NCI-H345 treated with DMSO at 0.1 percent for 48 hours (cell line): ENCODE data around the gene LHX5.

Experiments
- DNase-seq: peaks from one replicate; lab custom pipeline; 2025; ENCODE audit not compliant: unreplicated experiment; lab: John Stamatoyannopoulos, UW

LHX5 gene

GRCh38 chr12:113466454-113467141 lies 5.1 kb downstream of the LHX5 start:
- DNase-seq: no peak

- DNase-seq: no peak
Observed at GRCh38 chr12:113465808-113466453, 5.7 kb downstream of the LHX5 start.

- no peak for DNase-seq
Observed at GRCh38 chr12:113464852-113465719, 6.6 kb downstream of the LHX5 start.

GRCh38 chr12:113464452-113464775 lies 7.3 kb downstream of the LHX5 start:
- no peak for DNase-seq

GRCh38 chr12:113463746-113464451 lies 7.8 kb downstream of the LHX5 start:
- no peak for DNase-seq

- no peak for DNase-seq
Observed at GRCh38 chr12:113462998-113463745, 8.5 kb downstream of the LHX5 start.

GRCh38 chr12:113462117-113462774 lies 9.4 kb downstream of the LHX5 start:
- peak; percentile 37 for DNase-seq

- DNase-seq: no peak
Observed at GRCh38 chr12:113461666-113462065, 10.0 kb downstream of the LHX5 start.

GRCh38 chr12:113459981-113460380 lies 11.7 kb downstream of the LHX5 start:
- no peak for DNase-seq

GRCh38 chr12:113457710-113458109 lies 14.0 kb downstream of the LHX5 start:
- DNase-seq: no peak

- no peak for DNase-seq
Observed at GRCh38 chr12:113457185-113457584, 14.5 kb downstream of the LHX5 start.

GRCh38 chr12:113456761-113457160 lies 14.9 kb downstream of the LHX5 start:
- no peak for DNase-seq

- DNase-seq: no peak
Observed at GRCh38 chr12:113456199-113456598, 15.5 kb downstream of the LHX5 start.

GRCh38 chr12:113453330-113453729 lies 18.3 kb downstream of the LHX5 start:
- DNase-seq: no peak

GRCh38 chr12:113452458-113452857 lies 19.2 kb downstream of the LHX5 start:
- DNase-seq: no peak

GRCh38 chr12:113449839-113450238 lies 21.8 kb downstream of the LHX5 start:
- DNase-seq: no peak

- DNase-seq: no peak
Observed at GRCh38 chr12:113449299-113449698, 22.4 kb downstream of the LHX5 start.

GRCh38 chr12:113448873-113449272 lies 22.8 kb downstream of the LHX5 start:
- no peak for DNase-seq

- DNase-seq: no peak
Observed at GRCh38 chr12:113445544-113446171, 26.0 kb downstream of the LHX5 start.
